ENCODE measurements around the gene NELFCD.

DNA sequence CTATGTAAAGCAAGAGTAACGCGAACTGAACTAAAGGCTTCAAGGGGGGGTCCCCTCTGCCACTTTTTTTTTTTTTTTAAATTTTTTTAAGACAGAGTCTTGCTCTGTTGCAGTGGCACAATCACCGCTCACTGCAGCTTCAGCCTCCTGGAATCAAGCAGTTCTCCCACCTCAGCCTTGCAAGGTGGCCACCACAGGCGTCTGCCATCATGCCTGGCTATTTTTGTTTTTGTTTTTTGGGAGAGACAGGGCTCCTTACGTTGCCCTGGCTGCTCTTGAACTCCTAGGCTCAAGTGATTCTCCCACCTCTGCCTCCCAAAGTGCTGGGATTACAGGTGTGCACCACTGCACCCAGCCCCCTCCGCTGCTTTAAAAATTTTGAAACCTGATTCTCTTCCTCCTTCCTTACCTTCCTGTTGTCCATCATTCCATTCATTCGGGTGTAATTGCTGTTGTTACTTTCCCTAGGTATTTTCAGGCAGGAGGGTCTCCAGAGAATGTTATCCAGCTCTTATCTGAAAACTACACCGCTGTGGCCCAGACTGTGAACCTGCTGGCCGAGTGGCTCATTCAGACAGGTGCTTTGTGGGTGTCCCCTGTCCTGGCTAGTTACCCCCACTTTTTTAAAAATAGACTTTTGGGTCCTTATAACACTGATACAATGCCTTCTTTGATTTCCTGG is 5.4 kb downstream of the NELFCD start:
- TF ChIP-seq, protein P1, sequence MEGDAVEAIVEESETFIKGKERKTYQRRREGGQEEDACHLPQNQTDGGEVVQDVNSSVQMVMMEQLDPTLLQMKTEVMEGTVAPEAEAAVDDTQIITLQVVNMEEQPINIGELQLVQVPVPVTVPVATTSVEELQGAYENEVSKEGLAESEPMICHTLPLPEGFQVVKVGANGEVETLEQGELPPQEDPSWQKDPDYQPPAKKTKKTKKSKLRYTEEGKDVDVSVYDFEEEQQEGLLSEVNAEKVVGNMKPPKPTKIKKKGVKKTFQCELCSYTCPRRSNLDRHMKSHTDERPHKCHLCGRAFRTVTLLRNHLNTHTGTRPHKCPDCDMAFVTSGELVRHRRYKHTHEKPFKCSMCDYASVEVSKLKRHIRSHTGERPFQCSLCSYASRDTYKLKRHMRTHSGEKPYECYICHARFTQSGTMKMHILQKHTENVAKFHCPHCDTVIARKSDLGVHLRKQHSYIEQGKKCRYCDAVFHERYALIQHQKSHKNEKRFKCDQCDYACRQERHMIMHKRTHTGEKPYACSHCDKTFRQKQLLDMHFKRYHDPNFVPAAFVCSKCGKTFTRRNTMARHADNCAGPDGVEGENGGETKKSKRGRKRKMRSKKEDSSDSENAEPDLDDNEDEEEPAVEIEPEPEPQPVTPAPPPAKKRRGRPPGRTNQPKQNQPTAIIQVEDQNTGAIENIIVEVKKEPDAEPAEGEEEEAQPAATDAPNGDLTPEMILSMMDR (IDR thresholded peaks at IDR 0.05; ENCODE audit: poor library complexity, severe bottlenecking) = no peak
- TF ChIP-seq EZH2 (IDR thresholded peaks at IDR 0.05; ENCODE audit: borderline replicate concordance, insufficient read depth, low read length, poor library complexity, severe bottlenecking) (no peak), EP300 (conservative IDR thresholded peaks at IDR 0.05; ENCODE audit: poor library complexity, severe bottlenecking) (no peak), POLR2AphosphoS5 (IDR thresholded peaks at IDR 0.05) (no peak), RAD21 (conservative IDR thresholded peaks at IDR 0.05) (no peak)
- TF ChIP-seq, protein P2, sequence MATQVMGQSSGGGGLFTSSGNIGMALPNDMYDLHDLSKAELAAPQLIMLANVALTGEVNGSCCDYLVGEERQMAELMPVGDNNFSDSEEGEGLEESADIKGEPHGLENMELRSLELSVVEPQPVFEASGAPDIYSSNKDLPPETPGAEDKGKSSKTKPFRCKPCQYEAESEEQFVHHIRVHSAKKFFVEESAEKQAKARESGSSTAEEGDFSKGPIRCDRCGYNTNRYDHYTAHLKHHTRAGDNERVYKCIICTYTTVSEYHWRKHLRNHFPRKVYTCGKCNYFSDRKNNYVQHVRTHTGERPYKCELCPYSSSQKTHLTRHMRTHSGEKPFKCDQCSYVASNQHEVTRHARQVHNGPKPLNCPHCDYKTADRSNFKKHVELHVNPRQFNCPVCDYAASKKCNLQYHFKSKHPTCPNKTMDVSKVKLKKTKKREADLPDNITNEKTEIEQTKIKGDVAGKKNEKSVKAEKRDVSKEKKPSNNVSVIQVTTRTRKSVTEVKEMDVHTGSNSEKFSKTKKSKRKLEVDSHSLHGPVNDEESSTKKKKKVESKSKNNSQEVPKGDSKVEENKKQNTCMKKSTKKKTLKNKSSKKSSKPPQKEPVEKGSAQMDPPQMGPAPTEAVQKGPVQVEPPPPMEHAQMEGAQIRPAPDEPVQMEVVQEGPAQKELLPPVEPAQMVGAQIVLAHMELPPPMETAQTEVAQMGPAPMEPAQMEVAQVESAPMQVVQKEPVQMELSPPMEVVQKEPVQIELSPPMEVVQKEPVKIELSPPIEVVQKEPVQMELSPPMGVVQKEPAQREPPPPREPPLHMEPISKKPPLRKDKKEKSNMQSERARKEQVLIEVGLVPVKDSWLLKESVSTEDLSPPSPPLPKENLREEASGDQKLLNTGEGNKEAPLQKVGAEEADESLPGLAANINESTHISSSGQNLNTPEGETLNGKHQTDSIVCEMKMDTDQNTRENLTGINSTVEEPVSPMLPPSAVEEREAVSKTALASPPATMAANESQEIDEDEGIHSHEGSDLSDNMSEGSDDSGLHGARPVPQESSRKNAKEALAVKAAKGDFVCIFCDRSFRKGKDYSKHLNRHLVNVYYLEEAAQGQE (IDR thresholded peaks at IDR 0.05; ENCODE audit: borderline replicate concordance) = no peak
